HEK293T (cell line): Measurements from ENCODE around the gene SUN5.

Experiments used
- ARNT ChIP-seq: fragments of 450-650 bp; IDR thresholded peaks from 2 replicates; pipeline ENCODE4 v1.6.1; 2017; ENCODE audit warnings: mild to moderate bottlenecking
- BHLHE40 ChIP-seq: fragments of 450-650 bp; IDR thresholded peaks from 2 replicates; pipeline ENCODE4 v1.6.1; 2016; ENCODE audit warnings: mild to moderate bottlenecking, moderate library complexity, borderline replicate concordance
- CTBP1 ChIP-seq: fragments of 450-650 bp; IDR thresholded peaks from 2 replicates; pipeline ENCODE4 v1.6.1; 2016; ENCODE audit warnings: borderline replicate concordance
- FOXA1 ChIP-seq: fragments of 450-650 bp; IDR thresholded peaks from 2 replicates; pipeline ENCODE4 v1.6.1; 2016; ENCODE audit warnings: mild to moderate bottlenecking
- FOXK2 ChIP-seq: fragments of 450-650 bp; IDR thresholded peaks from 2 replicates; pipeline ENCODE4 v1.6.1; 2016; ENCODE audit warnings: mild to moderate bottlenecking
- FOXM1 ChIP-seq: fragments of 450-650 bp; IDR thresholded peaks from 2 replicates; pipeline ENCODE4 v1.6.1; 2017; ENCODE audit warnings: mild to moderate bottlenecking, borderline replicate concordance
- L3MBTL2 ChIP-seq: fragments of 450-650 bp; conservative IDR thresholded peaks from 2 replicates; pipeline ENCODE4 v1.6.1; 2016; ENCODE audit warnings: mild to moderate bottlenecking
- NFRKB ChIP-seq: fragments of 450-650 bp; IDR thresholded peaks from 2 replicates; pipeline ENCODE4 v1.6.1; 2016; ENCODE audit warnings: mild to moderate bottlenecking, moderate library complexity
- PKNOX1 ChIP-seq: fragments of 450-650 bp; IDR thresholded peaks from 2 replicates; pipeline ENCODE4 v1.6.1; 2016
- SP1 ChIP-seq: fragments of 450-650 bp; IDR thresholded peaks from 2 replicates; pipeline ENCODE4 v1.6.1; 2017
- SUZ12 ChIP-seq: fragments of 450-650 bp; IDR thresholded peaks from 2 replicates; pipeline ENCODE4 v1.6.1; 2016; ENCODE audit warnings: mild to moderate bottlenecking
- TARDBP ChIP-seq: fragments of 450-650 bp; IDR thresholded peaks from 2 replicates; pipeline ENCODE4 v1.6.1; 2016
- ZNF384 ChIP-seq: fragments of 450-650 bp; IDR thresholded peaks from 2 replicates; pipeline ENCODE4 v1.6.1; 2016

GRCh38 chr20:32982617-32983458, 21.4 kb downstream of the SUN5 start:
- TF ChIP-seq SUZ12, result no peak
- no peak for TF ChIP-seq CTBP1
- no peak for TF ChIP-seq SP1
- TF ChIP-seq FOXM1, result no peak
- no peak for TF ChIP-seq FOXA1
- no peak for TF ChIP-seq BHLHE40
- no peak for TF ChIP-seq TARDBP
- no peak for TF ChIP-seq FOXK2
- TF ChIP-seq ZNF384, result no peak
- no peak for TF ChIP-seq L3MBTL2
- no peak for TF ChIP-seq NFRKB
- TF ChIP-seq ARNT, result no peak
- no peak for TF ChIP-seq PKNOX1
